ENCODE data around the gene SH3RF1. TPM values are rescaled to one million over a fixed set of nuclear protein-coding genes. Genes with fewer than 3 reads are reported as not detected.

SH3RF1 gene
- total RNA-seq, 1 donor from 2014 or later, result 19.6 TPM

DNA sequence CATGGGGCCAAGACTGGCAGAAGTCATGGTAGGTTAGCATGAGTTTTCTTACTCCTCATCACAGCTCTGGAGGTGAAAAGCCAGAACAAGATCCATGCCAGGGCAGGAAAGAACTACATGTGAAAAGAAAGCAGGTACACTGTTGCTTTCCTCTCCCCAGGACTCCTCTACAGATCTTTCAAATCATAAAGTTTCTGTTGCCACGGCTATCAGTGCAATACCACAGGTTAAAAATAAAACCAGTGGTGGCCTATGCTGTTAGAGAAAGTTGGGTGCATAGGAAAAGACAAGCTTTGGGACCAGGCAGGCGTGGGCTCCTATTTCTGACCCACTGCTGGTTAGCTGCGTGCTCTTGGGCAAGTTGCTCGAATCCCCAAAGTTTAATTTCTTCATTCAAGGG lies 81.4 kb downstream of the SH3RF1 start:
- DNase-seq (ENCODE audit: low spot score in 2 of 2, unreplicated experiment in 2 of 2), result no peak
- Mint-ChIP-seq H3K36me3 (peaks cover 6% of the 10 kb centered on the region), H3K27me3 (ENCODE audit: low read depth) (no peaks in the 10 kb centered on the region), H3K4me1 (peaks cover 21% of the 10 kb centered on the region), H3K4me3 (no peak overlapping the region), H3K27ac (no peak overlapping the region), H3K9me3 (peaks cover 24% of the 10 kb centered on the region)
- TF ChIP-seq, protein P1, sequence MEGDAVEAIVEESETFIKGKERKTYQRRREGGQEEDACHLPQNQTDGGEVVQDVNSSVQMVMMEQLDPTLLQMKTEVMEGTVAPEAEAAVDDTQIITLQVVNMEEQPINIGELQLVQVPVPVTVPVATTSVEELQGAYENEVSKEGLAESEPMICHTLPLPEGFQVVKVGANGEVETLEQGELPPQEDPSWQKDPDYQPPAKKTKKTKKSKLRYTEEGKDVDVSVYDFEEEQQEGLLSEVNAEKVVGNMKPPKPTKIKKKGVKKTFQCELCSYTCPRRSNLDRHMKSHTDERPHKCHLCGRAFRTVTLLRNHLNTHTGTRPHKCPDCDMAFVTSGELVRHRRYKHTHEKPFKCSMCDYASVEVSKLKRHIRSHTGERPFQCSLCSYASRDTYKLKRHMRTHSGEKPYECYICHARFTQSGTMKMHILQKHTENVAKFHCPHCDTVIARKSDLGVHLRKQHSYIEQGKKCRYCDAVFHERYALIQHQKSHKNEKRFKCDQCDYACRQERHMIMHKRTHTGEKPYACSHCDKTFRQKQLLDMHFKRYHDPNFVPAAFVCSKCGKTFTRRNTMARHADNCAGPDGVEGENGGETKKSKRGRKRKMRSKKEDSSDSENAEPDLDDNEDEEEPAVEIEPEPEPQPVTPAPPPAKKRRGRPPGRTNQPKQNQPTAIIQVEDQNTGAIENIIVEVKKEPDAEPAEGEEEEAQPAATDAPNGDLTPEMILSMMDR (IDR thresholded peaks at IDR 0.05; ENCODE audit: unreplicated experiment), result no peak

DNA sequence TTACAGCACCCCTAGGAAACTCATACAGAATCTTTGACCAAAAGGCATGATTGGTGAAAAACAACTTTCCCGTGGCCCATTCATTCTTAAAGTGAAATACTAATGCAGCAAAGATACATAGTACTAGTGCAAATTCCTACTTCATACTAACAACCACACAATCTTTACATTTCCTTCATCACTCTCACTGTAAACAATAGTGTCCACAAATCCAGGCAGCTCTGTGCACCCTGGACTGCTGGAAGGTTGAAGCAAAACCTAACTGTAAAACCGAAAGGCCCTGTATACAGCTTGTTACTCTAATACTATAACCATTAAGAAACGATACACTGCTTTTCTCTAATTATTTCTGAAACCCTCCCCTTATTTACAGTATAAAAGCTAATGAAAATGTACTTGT lies 82.6 kb downstream of the SH3RF1 start:
- TF ChIP-seq, protein P1 (IDR thresholded peaks at IDR 0.05; ENCODE audit: unreplicated experiment), result no peak
- H3K4me1 Mint-ChIP-seq, result peaks cover 30% of the 10 kb centered on the region
- H3K4me3 Mint-ChIP-seq, result no peak overlapping the region
- DNase-seq (ENCODE audit: low spot score in 2 of 2, unreplicated experiment in 2 of 2), result no peak
- no peaks in the 10 kb centered on the region for H3K27me3 Mint-ChIP-seq (ENCODE audit: low read depth)
- H3K36me3 Mint-ChIP-seq, result peaks cover 6% of the 10 kb centered on the region
- peaks cover 23% of the 10 kb centered on the region for H3K9me3 Mint-ChIP-seq
- no peak overlapping the region for H3K27ac Mint-ChIP-seq

DNA sequence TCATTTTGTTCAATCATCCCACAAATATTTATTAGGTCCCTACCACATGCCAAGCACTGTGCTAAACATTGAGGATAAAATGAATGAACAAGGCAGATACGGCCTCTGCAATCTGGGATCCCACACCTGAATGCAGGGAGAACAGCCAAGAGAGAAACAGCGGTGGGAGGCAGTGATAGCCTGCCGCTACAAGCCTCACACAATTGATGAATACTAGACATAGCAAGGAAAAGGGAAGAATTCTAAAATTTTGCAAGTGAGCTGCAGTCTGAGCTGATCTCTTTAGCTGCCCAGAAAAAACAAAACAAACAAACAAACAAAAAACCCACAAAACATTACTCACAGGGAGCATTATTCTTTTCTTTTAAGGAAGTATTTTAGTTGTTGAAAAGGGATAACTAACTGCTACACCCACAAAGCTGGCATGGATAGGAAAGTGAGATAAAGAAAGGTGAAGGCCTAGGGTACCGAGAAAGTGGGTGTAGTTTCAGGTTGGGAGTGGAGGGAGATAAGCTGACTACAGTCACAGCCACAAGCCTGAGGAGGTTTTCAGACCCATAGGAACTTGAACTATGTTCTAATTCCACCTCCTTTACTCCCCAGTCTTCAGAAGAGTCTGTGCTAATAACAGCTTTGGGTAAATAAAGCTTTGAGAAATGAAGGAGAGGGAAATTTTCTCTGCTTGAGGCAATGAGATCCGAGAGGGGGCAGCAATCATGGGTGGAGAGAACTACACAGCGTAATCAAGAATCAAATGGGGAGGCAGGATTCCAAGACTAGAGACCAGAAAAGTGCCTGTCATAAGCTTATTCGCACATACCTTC lies 85.4 kb downstream of the SH3RF1 start:
- Mint-ChIP-seq H3K27me3 (ENCODE audit: low read depth) (no peaks in the 10 kb centered on the region), H3K9me3 (peaks cover 4% of the 10 kb centered on the region), H3K4me3 (no peak overlapping the region), H3K27ac (peak overlapping the region; percentile 84), H3K4me1 (peaks cover 35% of the 10 kb centered on the region), H3K36me3 (no peaks in the 10 kb centered on the region)
- DNase-seq (ENCODE audit: low spot score in 2 of 2, unreplicated experiment in 2 of 2), result no peak
- TF ChIP-seq, protein P1 (IDR thresholded peaks at IDR 0.05; ENCODE audit: unreplicated experiment), result no peak

DNA sequence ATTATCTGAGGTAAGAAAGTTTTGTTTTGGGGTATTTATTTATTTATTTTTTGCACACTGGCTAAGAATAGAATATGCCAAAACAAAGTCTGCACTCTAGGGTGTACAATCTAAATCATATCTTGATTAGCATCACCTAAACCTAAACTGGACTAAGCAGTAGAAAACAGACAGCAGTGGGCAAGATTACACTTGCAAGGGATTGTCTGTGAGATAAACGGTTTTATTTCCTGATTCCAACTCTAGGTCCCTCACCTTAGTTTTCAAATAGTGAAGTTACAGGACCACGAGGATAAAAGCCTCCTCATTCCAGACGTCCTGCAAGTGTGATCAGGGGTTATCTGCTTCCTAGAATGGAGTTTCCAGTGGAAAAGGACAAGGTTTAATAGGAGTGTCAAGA lies 86.1 kb downstream of the SH3RF1 start:
- Mint-ChIP-seq H3K27ac (peak overlapping the region; percentile 84), H3K4me1 (peaks cover 41% of the 10 kb centered on the region), H3K4me3 (no peak overlapping the region), H3K36me3 (no peaks in the 10 kb centered on the region), H3K27me3 (ENCODE audit: low read depth) (no peaks in the 10 kb centered on the region), H3K9me3 (no peaks in the 10 kb centered on the region)
- DNase-seq (ENCODE audit: low spot score in 2 of 2, unreplicated experiment in 2 of 2), result no peak
- TF ChIP-seq, protein P1 (IDR thresholded peaks at IDR 0.05; ENCODE audit: unreplicated experiment), result no peak

DNA sequence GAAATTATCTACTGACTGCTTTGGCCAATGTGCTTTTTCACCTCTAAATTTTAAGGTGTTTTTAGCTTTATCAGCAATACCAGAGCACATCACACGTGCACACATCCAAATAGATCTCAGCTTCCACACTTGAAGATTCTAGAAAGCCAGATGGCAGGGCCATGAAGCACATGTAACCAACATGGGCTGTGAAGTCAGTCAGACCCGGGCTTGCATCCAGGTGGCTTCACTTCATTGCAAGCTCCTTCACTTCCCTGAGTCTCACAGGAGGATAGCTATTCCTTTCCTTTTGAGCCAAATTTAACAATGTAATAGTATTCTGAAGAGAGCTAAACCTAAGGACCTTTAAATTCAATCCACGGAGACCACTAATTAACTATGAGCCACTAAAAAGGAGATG lies 86.5 kb downstream of the SH3RF1 start:
- Mint-ChIP-seq H3K9me3 (no peaks in the 10 kb centered on the region), H3K36me3 (no peaks in the 10 kb centered on the region), H3K27me3 (ENCODE audit: low read depth) (no peaks in the 10 kb centered on the region), H3K27ac (no peak overlapping the region), H3K4me1 (peaks cover 43% of the 10 kb centered on the region), H3K4me3 (no peak overlapping the region)
- TF ChIP-seq, protein P1 (IDR thresholded peaks at IDR 0.05; ENCODE audit: unreplicated experiment), result no peak
- DNase-seq (ENCODE audit: low spot score in 2 of 2, unreplicated experiment in 2 of 2), result no peak
